ENCODE data around the gene MAPK1. TPM values are rescaled to one million over a fixed set of nuclear protein-coding genes. Genes with fewer than 3 reads are reported as not detected.
"Not testable (repeated sequence)": the region's sequence is repeated elsewhere in the genome, so short reads cannot be mapped to it uniquely, and the experiment has no call there.

The MAPK1 gene
- total RNA-seq, 2 experiments from 2014 or later, result 39.4 to 44.0 TPM

DNA sequence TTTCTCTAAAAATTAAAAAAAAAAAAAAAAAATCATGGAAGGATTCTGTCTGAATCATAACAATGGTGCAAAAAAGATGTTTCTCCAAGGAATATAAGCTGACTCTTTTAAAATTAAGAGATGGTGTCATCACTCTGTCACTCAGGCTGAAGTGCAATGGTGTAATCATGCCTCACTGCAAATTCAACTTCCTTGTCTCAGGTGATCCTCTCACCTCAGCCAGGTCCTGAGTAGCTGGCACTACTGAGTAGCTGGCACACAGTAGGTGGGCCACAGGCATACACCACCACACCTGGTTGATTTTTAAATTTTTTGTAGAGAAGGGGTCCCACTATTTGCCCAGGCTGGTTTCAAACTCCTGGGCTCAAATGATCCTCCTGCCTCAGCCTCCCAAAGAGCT lies 77.1 kb downstream of the MAPK1 start:
- no peak overlapping the region for H3K4me3 ChIP-seq (ENCODE audit: low read length)
- Mint-ChIP-seq H3K4me1 (ENCODE audit: low read depth) (peaks cover 13% of the 10 kb centered on the region), H3K27me3 (no peaks in the 10 kb centered on the region), H3K36me3 (ENCODE audit: low read depth) (peaks cover 42% of the 10 kb centered on the region), H3K27ac (no peak overlapping the region), H3K9me3 (no peaks in the 10 kb centered on the region), H3K4me3 (no peak overlapping the region)
- TF ChIP-seq, protein P1, sequence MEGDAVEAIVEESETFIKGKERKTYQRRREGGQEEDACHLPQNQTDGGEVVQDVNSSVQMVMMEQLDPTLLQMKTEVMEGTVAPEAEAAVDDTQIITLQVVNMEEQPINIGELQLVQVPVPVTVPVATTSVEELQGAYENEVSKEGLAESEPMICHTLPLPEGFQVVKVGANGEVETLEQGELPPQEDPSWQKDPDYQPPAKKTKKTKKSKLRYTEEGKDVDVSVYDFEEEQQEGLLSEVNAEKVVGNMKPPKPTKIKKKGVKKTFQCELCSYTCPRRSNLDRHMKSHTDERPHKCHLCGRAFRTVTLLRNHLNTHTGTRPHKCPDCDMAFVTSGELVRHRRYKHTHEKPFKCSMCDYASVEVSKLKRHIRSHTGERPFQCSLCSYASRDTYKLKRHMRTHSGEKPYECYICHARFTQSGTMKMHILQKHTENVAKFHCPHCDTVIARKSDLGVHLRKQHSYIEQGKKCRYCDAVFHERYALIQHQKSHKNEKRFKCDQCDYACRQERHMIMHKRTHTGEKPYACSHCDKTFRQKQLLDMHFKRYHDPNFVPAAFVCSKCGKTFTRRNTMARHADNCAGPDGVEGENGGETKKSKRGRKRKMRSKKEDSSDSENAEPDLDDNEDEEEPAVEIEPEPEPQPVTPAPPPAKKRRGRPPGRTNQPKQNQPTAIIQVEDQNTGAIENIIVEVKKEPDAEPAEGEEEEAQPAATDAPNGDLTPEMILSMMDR (IDR thresholded peaks at IDR 0.05), result no peak
- ChIA-PET CTCF (no interaction called here), POLR2A (no interaction called here)
- H3K36me3 ChIP-seq (ENCODE audit: insufficient read depth, low read length), result peaks cover 38% of the 10 kb centered on the region
- intact Hi-C loops (cut with DNase I, micrococcal nuclease), result no loop called here
- DNase-seq (no peak), ATAC-seq (ENCODE audit: poor library complexity) (no peak)
- H3K4me1 ChIP-seq (ENCODE audit: insufficient read depth, low read length), result peaks cover 4% of the 10 kb centered on the region
- no peaks in the 10 kb centered on the region for H3K27me3 ChIP-seq (ENCODE audit: control insufficient read depth in 1 of 2, insufficient read depth in 2 of 2, low read length in 2 of 2)
- no peak overlapping the region for H3K27ac ChIP-seq (ENCODE audit: low read depth in 1 of 2, low read length in 2 of 2)
- H3K9me3 ChIP-seq (ENCODE audit: control insufficient read depth in 1 of 2, insufficient read depth in 1 of 2, low read length in 2 of 2), result no peaks in the 10 kb centered on the region

DNA sequence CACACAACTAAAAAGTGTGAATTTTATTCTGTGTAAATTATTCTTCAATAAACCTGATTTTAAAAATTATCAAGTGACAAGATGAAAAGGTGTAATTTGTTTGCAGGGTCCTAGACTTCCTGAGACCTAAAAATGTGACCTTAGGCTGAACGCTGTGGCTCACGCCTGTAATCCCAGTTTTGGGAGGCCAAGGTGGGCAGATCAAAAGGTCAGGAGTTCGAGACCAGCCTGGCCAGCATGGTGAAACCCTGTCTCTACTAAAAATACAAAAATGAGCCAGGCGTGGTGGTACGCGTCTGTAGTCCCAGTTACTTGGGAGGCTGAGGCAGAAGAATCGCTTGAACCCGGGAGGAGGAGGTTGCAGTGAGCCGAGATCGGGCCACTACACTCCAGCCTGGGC lies 79.9 kb downstream of the MAPK1 start:
- H3K36me3 ChIP-seq (ENCODE audit: insufficient read depth, low read length), result peaks cover 47% of the 10 kb centered on the region
- Mint-ChIP-seq H3K36me3 (ENCODE audit: low read depth) (peaks cover 54% of the 10 kb centered on the region), H3K4me1 (ENCODE audit: low read depth) (peaks cover 13% of the 10 kb centered on the region)
- DNase-seq; intact Hi-C loops (cut with DNase I, micrococcal nuclease); H3K27ac Mint-ChIP-seq; POLR2A ChIA-PET; H3K27ac ChIP-seq (ENCODE audit: low read depth in 1 of 2, low read length in 2 of 2); H3K27me3 ChIP-seq (ENCODE audit: control insufficient read depth in 1 of 2, insufficient read depth in 2 of 2, low read length in 2 of 2); H3K9me3 ChIP-seq (ENCODE audit: control insufficient read depth in 1 of 2, insufficient read depth in 1 of 2, low read length in 2 of 2); ATAC-seq (ENCODE audit: poor library complexity); H3K4me1 ChIP-seq (ENCODE audit: insufficient read depth, low read length); H3K27me3 Mint-ChIP-seq; H3K9me3 Mint-ChIP-seq; H3K4me3 ChIP-seq (ENCODE audit: low read length); H3K4me3 Mint-ChIP-seq: not testable (repeated sequence)
- CTCF ChIA-PET, result interaction anchor here (1.1 kb wide), 1 partner anchor 151 kb away, joined by 3 read pairs; no protein-coding TSS in a partner anchor

DNA sequence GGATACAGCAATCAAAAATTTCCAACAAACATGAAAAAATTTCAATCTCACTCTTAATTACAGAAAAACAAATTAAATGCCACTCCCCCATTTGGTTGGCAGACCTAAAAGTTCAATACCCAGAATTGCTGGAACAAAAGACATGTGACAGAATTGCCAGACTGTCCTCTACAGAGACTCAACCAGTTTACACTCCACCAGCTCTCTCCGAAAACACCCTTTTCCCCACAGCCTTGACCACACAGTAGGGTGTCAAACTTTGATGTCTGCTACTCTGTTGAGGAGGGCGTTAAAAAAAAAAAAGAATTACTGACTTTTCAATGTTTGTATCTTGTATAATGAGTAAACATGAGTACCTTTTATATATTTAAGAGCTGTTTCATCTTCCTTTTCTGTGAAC lies 87.2 kb downstream of the MAPK1 start:
- DNase-seq (peak in 3 of 14 experiments; percentile 15 to 39 (median 22)), ATAC-seq (ENCODE audit: poor library complexity) (no peak)
- H3K4me1 Mint-ChIP-seq (ENCODE audit: low read depth), result no peaks in the 10 kb centered on the region

More for the DNA sequence above, 87.2 kb downstream of the MAPK1 start:
- TF ChIP-seq, protein P1 (IDR thresholded peaks at IDR 0.05), result no peak
- Mint-ChIP-seq H3K27ac (no peak overlapping the region), H3K27me3 (no peaks in the 10 kb centered on the region), H3K36me3 (ENCODE audit: low read depth) (peaks cover 49% of the 10 kb centered on the region), H3K4me3 (no peak overlapping the region), H3K9me3 (no peaks in the 10 kb centered on the region)
- H3K27ac ChIP-seq (ENCODE audit: low read depth in 1 of 2, low read length in 2 of 2), result no peak overlapping the region
- H3K27me3 ChIP-seq (ENCODE audit: control insufficient read depth in 1 of 2, insufficient read depth in 2 of 2, low read length in 2 of 2), result no peaks in the 10 kb centered on the region
- H3K36me3 ChIP-seq (ENCODE audit: insufficient read depth, low read length), result peaks cover 39% of the 10 kb centered on the region
- H3K9me3 ChIP-seq (ENCODE audit: control insufficient read depth in 1 of 2, insufficient read depth in 1 of 2, low read length in 2 of 2), result no peaks in the 10 kb centered on the region
- ChIA-PET POLR2A (interaction anchor here (0.6 kb wide), 1 partner anchor 10 kb away, joined by 3 read pairs; no protein-coding TSS in a partner anchor), CTCF (interaction anchor here (0.9 kb wide), 2 partner anchors 15 to 172 kb away, joined by 3 read pairs; partner anchors contain the start of gene PPM1F)
- H3K4me1 ChIP-seq (ENCODE audit: insufficient read depth, low read length), result no peaks in the 10 kb centered on the region
- no peak overlapping the region for H3K4me3 ChIP-seq (ENCODE audit: low read length)
- intact Hi-C loops (cut with DNase I, micrococcal nuclease), result no loop called here
